SH-SY5Y (cell line): ENCODE results near the gene STK16.

ENCODE experiments used
- GATA2 ChIP-seq: IDR thresholded peaks from 2 replicates; pipeline ENCODE4 v1.6.1; 2011; ENCODE audit warnings: mild to moderate bottlenecking, low read depth, low read length
- GATA3 ChIP-seq: IDR thresholded peaks from 2 replicates; pipeline ENCODE4 v1.6.1; 2011; ENCODE audit warnings: low read depth, mild to moderate bottlenecking, low read length, moderate library complexity

- TF ChIP-seq GATA2: no peak
- no peak for TF ChIP-seq GATA3
These were observed 47.3 kb downstream of the STK16 start for GRCh38 chr2:219292616-219293015.
